NCI-H345 (cell line): ENCODE data around the gene GSPT1.

Experiments used
- DNase-seq: peaks from one replicate; lab custom pipeline; 2025; lab: John Stamatoyannopoulos, UW

The GSPT1 gene

GRCh38 chr16:11913425-11914079, 2.2 kb downstream of the GSPT1 start:
- no peak for DNase-seq

- DNase-seq, result no peak
Observed at GRCh38 chr16:11909653-11910545, 5.9 kb downstream of the GSPT1 start.

GRCh38 chr16:11907160-11907970, 8.4 kb downstream of the GSPT1 start:
- DNase-seq, result no peak

- no peak for DNase-seq
Observed at GRCh38 chr16:11903906-11904305, 11.8 kb downstream of the GSPT1 start.

- DNase-seq, result no peak
Observed at GRCh38 chr16:11901091-11901490, 14.7 kb downstream of the GSPT1 start.

GRCh38 chr16:11896486-11897176, 19.1 kb downstream of the GSPT1 start:
- no peak for DNase-seq

- no peak for DNase-seq
Observed at GRCh38 chr16:11893571-11893970, 22.2 kb downstream of the GSPT1 start.

- no peak for DNase-seq
Observed at GRCh38 chr16:11892761-11893160, 23.0 kb downstream of the GSPT1 start.

GRCh38 chr16:11890231-11890965, 25.4 kb downstream of the GSPT1 start:
- DNase-seq, result no peak

GRCh38 chr16:11886881-11887280, 28.9 kb downstream of the GSPT1 start:
- no peak for DNase-seq

- DNase-seq, result no peak
Observed at GRCh38 chr16:11884035-11884434, 31.7 kb downstream of the GSPT1 start.

GRCh38 chr16:11880007-11880406, 35.7 kb downstream of the GSPT1 start:
- DNase-seq, result no peak

- DNase-seq, result no peak
Observed at GRCh38 chr16:11877374-11877773, 38.4 kb downstream of the GSPT1 start.

GRCh38 chr16:11876306-11876705, 39.5 kb downstream of the GSPT1 start:
- DNase-seq, result no peak

- no peak for DNase-seq
Observed at GRCh38 chr16:11875721-11876120, 40.0 kb downstream of the GSPT1 start.

GRCh38 chr16:11871193-11871592, 44.6 kb downstream of the GSPT1 start:
- no peak for DNase-seq

GRCh38 chr16:11870399-11870798, 45.4 kb downstream of the GSPT1 start:
- DNase-seq, result no peak

- no peak for DNase-seq
Observed at GRCh38 chr16:11869353-11870228, 46.2 kb downstream of the GSPT1 start.

- no peak for DNase-seq
Observed at GRCh38 chr16:11868412-11868980, 47.3 kb downstream of the GSPT1 start.

- no peak for DNase-seq
Observed at GRCh38 chr16:11862489-11862888, 53.3 kb downstream of the GSPT1 start.
